ENCODE data around the gene TTLL3. TPM values are rescaled to one million over a fixed set of nuclear protein-coding genes. Genes with fewer than 3 reads are reported as not detected.
A peak's percentile ranks its signal among the peaks of the same experiment; 100 is the strongest.

The TTLL3 gene
- total and polyA plus RNA-seq, 7 donors = 2.9 to 19.0 (median 6.4) TPM

GRCh38 chr3:9800529-9800928 lies 9.5 kb upstream of the TTLL3 start:
- H3K4me1 ChIP-seq = peaks cover 10% of the 10 kb centered on the region
- H3K9me3 ChIP-seq = no peaks in the 10 kb centered on the region
- TF ChIP-seq CTCF (IDR thresholded peaks at IDR 0.05) = peak; percentile 7
- WGBS, 3 donors = 90 to 93% (median 91%) methylated on average over 5 of the region's 5 CpGs
- intact Hi-C loops (cut with DNase I) = no loop called here
- peaks cover 27 to 90% of the 10 kb centered on the region in 2 donors for H3K36me3 ChIP-seq (ENCODE audit: insufficient read depth in 1 of 2, low read depth in 1 of 2)
- no peaks in the 10 kb centered on the region for H3K27me3 ChIP-seq (ENCODE audit: insufficient read depth in 3 of 3, low read length in 2 of 3)
- DNase-seq (no peak), ATAC-seq (no peak)
- H3K27ac ChIP-seq = no peak overlapping the region
- no peak overlapping the region for H3K4me3 ChIP-seq

GRCh38 chr3:9803494-9803893 lies 6.6 kb upstream of the TTLL3 start:
- ATAC-seq (peak; percentile 32 to 81 (median 72)), DNase-seq (no peak)
- H3K27ac ChIP-seq = peak overlapping the region; percentile 90
- H3K9me3 ChIP-seq = no peaks in the 10 kb centered on the region
- no peaks in the 10 kb centered on the region for H3K27me3 ChIP-seq (ENCODE audit: insufficient read depth in 3 of 3, low read length in 2 of 3)
- peaks cover 10% of the 10 kb centered on the region for H3K4me1 ChIP-seq
- 52 to 58% (median 54%) methylated on average over 1 of the region's 1 CpG for whole genome bisulfite sequencing, 3 donors
- H3K4me3 ChIP-seq = no peak overlapping the region
- H3K36me3 ChIP-seq (ENCODE audit: insufficient read depth in 1 of 2, low read depth in 1 of 2) = peaks cover 27 to 90% of the 10 kb centered on the region in 2 donors
- no peak for TF ChIP-seq CTCF (IDR thresholded peaks at IDR 0.05)
- intact Hi-C loops (cut with DNase I) = no loop called here

GRCh38 chr3:9804996-9805395 lies 5.1 kb upstream of the TTLL3 start:
- Histone ChIP-seq H3K9me3 (no peaks in the 10 kb centered on the region), H3K4me1 (peaks cover 21% of the 10 kb centered on the region), H3K4me3 (no peak overlapping the region), H3K27me3 (ENCODE audit: insufficient read depth in 3 of 3, low read length in 2 of 3) (no peaks in the 10 kb centered on the region), H3K36me3 (ENCODE audit: insufficient read depth in 1 of 2, low read depth in 1 of 2) (peaks cover 24 to 75% of the 10 kb centered on the region in 2 donors), H3K27ac (no peak overlapping the region)
- DNase-seq = no peak
- TF ChIP-seq CTCF (IDR thresholded peaks at IDR 0.05) = no peak
- WGBS, 3 donors = 87 to 94% (median 92%) methylated on average over 5 of the region's 5 CpGs
- no peak for ATAC-seq
- intact Hi-C loops (cut with DNase I) = no loop called here

- 85 to 88% (median 87%) methylated on average over 12 of the region's 12 CpGs for WGBS, 3 donors
- intact Hi-C loops (cut with DNase I) = no loop called here
- Histone ChIP-seq H3K36me3 (ENCODE audit: insufficient read depth in 1 of 2, low read depth in 1 of 2) (peaks cover 19 to 64% of the 10 kb centered on the region in 2 donors), H3K27me3 (ENCODE audit: insufficient read depth in 3 of 3, low read length in 2 of 3) (no peaks in the 10 kb centered on the region), H3K27ac (no peak overlapping the region), H3K4me1 (peaks cover 29% of the 10 kb centered on the region), H3K4me3 (no peak overlapping the region), H3K9me3 (no peaks in the 10 kb centered on the region)
- ATAC-seq (no peak), DNase-seq (no peak)
- TF ChIP-seq CTCF (IDR thresholded peaks at IDR 0.05) = no peak
These were observed 3.9 kb upstream of the TTLL3 start for GRCh38 chr3:9806137-9806536.
